HepG2 (cell line): ENCODE results near the gene LMAN2L. TPM values are rescaled to one million over a fixed set of nuclear protein-coding genes. Genes with fewer than 3 reads are reported as not detected.

Source experiments
- KLF16 ChIP-seq, 2 experiments: sonication (generic) in 1 of 2; formaldehyde crosslinking in 1 of 2; IDR thresholded peaks; 2 replicates each; pipeline versions ENCODE4 v1.6.1 to v1.8.0; 2016 to 2023; ENCODE audit warnings: missing genetic modification reagents in 2 of 2, missing compliant biosample characterization in 1 of 2
- MBD4 ChIP-seq: IDR thresholded peaks from 2 replicates; pipeline ENCODE4 v1.6.1; 2012; ENCODE audit warnings: low read length, inconsistent platforms, borderline replicate concordance
- RXRA ChIP-seq: sonication (generic); formaldehyde crosslinking; IDR thresholded peaks from 2 replicates; pipeline ENCODE4 v1.5.1; 2020; ENCODE audit warnings: missing genetic modification reagents
- ZFP36 ChIP-seq: fragments of 150-350 bp; IDR thresholded peaks from 2 replicates; pipeline ENCODE4 v1.6.1; 2018; ENCODE audit warnings: borderline replicate concordance, low read length, low read depth; ENCODE audit not compliant: partially characterized antibody
- ZMYM3 ChIP-seq: sonication (generic); formaldehyde crosslinking; IDR thresholded peaks from 2 replicates; pipeline ENCODE4 v1.5.1; 2020; ENCODE audit warnings: mild to moderate bottlenecking, missing genetic modification reagents
- ZNF510 ChIP-seq: sonication (generic); formaldehyde crosslinking; IDR thresholded peaks from 2 replicates; pipeline ENCODE4 v1.4.0; 2020; ENCODE audit warnings: low read depth, mild to moderate bottlenecking, missing genetic modification reagents
- ZNF75D ChIP-seq: sonication (generic); formaldehyde crosslinking; IDR thresholded peaks from 2 replicates; pipeline ENCODE4 v1.8.1; 2023; ENCODE audit warnings: missing genetic modification reagents, mild to moderate bottlenecking, borderline replicate concordance
- ZNF841 ChIP-seq: sonication (generic); formaldehyde crosslinking; IDR thresholded peaks from 2 replicates; pipeline ENCODE4 v1.8.1; 2023; ENCODE audit warnings: missing genetic modification reagents, borderline replicate concordance
- polyA plus RNA-seq, 8 experiments: library from polyadenylated mRNA; depleted of rRNA in 3 of 8; stranded (reverse) in 7 of 8; unstranded in 1 of 8; fragments of >200 nt; fragmentation: Illumina TruSeq in 4 of 8; extraction: Trizol in 4 of 8; gene quantifications; 2 replicates each; pipeline versions ENCODE4 v1.2.1 to v1.2.3, GENCODE V29; 2011 to 2016; ENCODE audit warnings: low read depth in 4 of 8, missing spikeins in 1 of 8, mixed read lengths in 1 of 8; ENCODE audit not compliant: insufficient read depth in 1 of 8
- total RNA-seq, 5 experiments: library from RNA; depleted of rRNA; stranded (reverse); fragments of >200 nt; fragmentation: Illumina TruSeq; extraction: Trizol; gene quantifications; 2 replicates each; pipeline ENCODE4 v1.2.3, GENCODE V29; 2016; ENCODE audit warnings: low read depth in 1 of 5
- TF ChIP-seq, protein P1 (sequence below): sonication (generic); formaldehyde crosslinking; IDR thresholded peaks from 2 replicates; pipeline ENCODE4 v1.8.0; 2022; ENCODE audit warnings: mild to moderate bottlenecking, missing genetic modification reagents, moderate library complexity
- TF ChIP-seq, protein P2 (sequence below): sonication (generic); formaldehyde crosslinking; IDR thresholded peaks from 2 replicates; pipeline ENCODE4 v1.4.0; 2020; ENCODE audit warnings: mild to moderate bottlenecking, missing genetic modification reagents
- TF ChIP-seq, protein P3 (sequence below): sonication (generic); formaldehyde crosslinking; IDR thresholded peaks from 2 replicates; pipeline ENCODE4 v1.5.1; 2020; ENCODE audit warnings: missing genetic modification reagents, mild to moderate bottlenecking, borderline replicate concordance
- TF ChIP-seq, protein P4 (sequence below): sonication (generic); formaldehyde crosslinking; conservative IDR thresholded peaks from 2 replicates; pipeline ENCODE4 v1.8.1; 2023; ENCODE audit warnings: missing genetic modification reagents
- TF ChIP-seq, protein P5 (sequence below): sonication (generic); formaldehyde crosslinking; IDR thresholded peaks from 2 replicates; pipeline ENCODE4 v1.5.1; 2020; ENCODE audit warnings: missing genetic modification reagents, mild to moderate bottlenecking, borderline replicate concordance

The LMAN2L gene
- total and polyA plus RNA-seq, 2 of the 13 experiments (the other 11 are each of a cell fraction or from before 2014, with no cell fraction given), result 39.1 to 57.9 TPM

DNA sequence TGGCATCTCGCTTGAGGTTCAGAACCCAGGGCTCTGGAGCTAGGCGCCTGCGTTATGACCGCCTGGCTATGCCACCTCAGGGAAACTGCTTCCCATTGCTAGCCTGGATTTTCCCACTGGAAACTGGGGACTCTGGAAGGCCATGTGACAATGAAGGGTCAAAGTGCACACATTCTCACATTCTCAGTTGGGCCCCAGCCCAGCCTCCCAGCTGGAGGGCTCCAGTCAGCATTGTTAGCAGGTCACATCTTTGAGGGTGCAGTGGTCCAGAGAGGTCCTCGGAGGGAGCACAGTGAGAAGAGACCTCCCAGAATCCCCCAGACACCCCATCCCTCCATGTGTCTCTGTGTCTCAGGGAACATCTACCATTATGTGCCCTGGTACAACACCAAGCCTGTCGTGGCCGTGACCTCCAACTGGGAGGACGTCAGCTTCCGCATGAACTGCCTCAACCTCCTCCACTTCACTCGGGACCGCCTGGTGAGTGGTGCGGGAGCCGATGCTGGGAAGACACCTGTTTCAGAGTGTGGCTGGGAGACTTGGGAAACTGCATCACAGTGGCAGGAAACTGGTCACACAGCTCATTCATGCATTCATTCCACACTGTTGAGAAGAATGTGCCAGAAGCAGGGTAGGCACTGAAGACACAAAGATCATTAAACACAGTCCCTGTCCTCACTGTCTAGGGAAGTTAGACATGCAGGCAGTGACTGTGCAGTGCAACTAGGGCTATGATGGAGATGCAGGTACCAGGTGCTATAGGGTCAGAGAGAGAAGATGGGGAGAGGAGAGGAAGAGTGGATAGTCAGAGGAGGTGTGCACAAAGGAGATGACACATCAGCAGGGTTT lies 55.7 kb downstream of the LMAN2L start (continued):
- peak; percentile 2 for TF ChIP-seq ZFP36
- TF ChIP-seq, protein P1, sequence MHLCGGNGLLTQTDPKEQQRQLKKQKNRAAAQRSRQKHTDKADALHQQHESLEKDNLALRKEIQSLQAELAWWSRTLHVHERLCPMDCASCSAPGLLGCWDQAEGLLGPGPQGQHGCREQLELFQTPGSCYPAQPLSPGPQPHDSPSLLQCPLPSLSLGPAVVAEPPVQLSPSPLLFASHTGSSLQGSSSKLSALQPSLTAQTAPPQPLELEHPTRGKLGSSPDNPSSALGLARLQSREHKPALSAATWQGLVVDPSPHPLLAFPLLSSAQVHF (CRISPR knock-in tag), result no peak
- 0 out of 2 replicates have a peak, but pooled peaks have one; percentile 47 for TF ChIP-seq ZNF510 (CRISPR knock-in tag)
- 0 out of 2 replicates have a peak, but pooled peaks have one; percentile 45 for TF ChIP-seq ZMYM3
- TF ChIP-seq, protein P2, sequence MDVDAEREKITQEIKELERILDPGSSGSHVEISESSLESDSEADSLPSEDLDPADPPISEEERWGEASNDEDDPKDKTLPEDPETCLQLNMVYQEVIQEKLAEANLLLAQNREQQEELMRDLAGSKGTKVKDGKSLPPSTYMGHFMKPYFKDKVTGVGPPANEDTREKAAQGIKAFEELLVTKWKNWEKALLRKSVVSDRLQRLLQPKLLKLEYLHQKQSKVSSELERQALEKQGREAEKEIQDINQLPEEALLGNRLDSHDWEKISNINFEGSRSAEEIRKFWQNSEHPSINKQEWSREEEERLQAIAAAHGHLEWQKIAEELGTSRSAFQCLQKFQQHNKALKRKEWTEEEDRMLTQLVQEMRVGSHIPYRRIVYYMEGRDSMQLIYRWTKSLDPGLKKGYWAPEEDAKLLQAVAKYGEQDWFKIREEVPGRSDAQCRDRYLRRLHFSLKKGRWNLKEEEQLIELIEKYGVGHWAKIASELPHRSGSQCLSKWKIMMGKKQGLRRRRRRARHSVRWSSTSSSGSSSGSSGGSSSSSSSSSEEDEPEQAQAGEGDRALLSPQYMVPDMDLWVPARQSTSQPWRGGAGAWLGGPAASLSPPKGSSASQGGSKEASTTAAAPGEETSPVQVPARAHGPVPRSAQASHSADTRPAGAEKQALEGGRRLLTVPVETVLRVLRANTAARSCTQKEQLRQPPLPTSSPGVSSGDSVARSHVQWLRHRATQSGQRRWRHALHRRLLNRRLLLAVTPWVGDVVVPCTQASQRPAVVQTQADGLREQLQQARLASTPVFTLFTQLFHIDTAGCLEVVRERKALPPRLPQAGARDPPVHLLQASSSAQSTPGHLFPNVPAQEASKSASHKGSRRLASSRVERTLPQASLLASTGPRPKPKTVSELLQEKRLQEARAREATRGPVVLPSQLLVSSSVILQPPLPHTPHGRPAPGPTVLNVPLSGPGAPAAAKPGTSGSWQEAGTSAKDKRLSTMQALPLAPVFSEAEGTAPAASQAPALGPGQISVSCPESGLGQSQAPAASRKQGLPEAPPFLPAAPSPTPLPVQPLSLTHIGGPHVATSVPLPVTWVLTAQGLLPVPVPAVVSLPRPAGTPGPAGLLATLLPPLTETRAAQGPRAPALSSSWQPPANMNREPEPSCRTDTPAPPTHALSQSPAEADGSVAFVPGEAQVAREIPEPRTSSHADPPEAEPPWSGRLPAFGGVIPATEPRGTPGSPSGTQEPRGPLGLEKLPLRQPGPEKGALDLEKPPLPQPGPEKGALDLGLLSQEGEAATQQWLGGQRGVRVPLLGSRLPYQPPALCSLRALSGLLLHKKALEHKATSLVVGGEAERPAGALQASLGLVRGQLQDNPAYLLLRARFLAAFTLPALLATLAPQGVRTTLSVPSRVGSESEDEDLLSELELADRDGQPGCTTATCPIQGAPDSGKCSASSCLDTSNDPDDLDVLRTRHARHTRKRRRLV (CRISPR knock-in tag), result no peak
- TF ChIP-seq, protein P3, sequence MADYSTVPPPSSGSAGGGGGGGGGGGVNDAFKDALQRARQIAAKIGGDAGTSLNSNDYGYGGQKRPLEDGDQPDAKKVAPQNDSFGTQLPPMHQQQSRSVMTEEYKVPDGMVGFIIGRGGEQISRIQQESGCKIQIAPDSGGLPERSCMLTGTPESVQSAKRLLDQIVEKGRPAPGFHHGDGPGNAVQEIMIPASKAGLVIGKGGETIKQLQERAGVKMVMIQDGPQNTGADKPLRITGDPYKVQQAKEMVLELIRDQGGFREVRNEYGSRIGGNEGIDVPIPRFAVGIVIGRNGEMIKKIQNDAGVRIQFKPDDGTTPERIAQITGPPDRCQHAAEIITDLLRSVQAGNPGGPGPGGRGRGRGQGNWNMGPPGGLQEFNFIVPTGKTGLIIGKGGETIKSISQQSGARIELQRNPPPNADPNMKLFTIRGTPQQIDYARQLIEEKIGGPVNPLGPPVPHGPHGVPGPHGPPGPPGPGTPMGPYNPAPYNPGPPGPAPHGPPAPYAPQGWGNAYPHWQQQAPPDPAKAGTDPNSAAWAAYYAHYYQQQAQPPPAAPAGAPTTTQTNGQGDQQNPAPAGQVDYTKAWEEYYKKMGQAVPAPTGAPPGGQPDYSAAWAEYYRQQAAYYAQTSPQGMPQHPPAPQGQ (CRISPR knock-in tag), result no peak
- TF ChIP-seq KLF16 (CRISPR knock-in tag; IDR thresholded peaks at IDR 0.05), result 0 out of 4 replicates have a peak, but pooled peaks of 1 of the 2 experiments have one; percentile 38
- TF ChIP-seq, protein P4, sequence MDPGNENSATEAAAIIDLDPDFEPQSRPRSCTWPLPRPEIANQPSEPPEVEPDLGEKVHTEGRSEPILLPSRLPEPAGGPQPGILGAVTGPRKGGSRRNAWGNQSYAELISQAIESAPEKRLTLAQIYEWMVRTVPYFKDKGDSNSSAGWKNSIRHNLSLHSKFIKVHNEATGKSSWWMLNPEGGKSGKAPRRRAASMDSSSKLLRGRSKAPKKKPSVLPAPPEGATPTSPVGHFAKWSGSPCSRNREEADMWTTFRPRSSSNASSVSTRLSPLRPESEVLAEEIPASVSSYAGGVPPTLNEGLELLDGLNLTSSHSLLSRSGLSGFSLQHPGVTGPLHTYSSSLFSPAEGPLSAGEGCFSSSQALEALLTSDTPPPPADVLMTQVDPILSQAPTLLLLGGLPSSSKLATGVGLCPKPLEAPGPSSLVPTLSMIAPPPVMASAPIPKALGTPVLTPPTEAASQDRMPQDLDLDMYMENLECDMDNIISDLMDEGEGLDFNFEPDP (CRISPR knock-in tag), result no peak
- TF ChIP-seq ZNF841 (CRISPR knock-in tag), result no peak
- TF ChIP-seq, protein P5, sequence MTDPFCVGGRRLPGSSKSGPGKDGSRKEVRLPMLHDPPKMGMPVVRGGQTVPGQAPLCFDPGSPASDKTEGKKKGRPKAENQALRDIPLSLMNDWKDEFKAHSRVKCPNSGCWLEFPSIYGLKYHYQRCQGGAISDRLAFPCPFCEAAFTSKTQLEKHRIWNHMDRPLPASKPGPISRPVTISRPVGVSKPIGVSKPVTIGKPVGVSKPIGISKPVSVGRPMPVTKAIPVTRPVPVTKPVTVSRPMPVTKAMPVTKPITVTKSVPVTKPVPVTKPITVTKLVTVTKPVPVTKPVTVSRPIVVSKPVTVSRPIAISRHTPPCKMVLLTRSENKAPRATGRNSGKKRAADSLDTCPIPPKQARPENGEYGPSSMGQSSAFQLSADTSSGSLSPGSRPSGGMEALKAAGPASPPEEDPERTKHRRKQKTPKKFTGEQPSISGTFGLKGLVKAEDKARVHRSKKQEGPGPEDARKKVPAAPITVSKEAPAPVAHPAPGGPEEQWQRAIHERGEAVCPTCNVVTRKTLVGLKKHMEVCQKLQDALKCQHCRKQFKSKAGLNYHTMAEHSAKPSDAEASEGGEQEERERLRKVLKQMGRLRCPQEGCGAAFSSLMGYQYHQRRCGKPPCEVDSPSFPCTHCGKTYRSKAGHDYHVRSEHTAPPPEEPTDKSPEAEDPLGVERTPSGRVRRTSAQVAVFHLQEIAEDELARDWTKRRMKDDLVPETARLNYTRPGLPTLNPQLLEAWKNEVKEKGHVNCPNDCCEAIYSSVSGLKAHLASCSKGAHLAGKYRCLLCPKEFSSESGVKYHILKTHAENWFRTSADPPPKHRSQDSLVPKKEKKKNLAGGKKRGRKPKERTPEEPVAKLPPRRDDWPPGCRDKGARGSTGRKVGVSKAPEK (CRISPR knock-in tag), result 0 out of 2 replicates have a peak, but pooled peaks have one; percentile 80
- TF ChIP-seq RXRA, result peak; percentile 61; the same call in 1 of the 2 replicates
- no peak for TF ChIP-seq MBD4
- TF ChIP-seq ZNF75D (CRISPR knock-in tag), result no peak
